ENCODE measurements around the gene ATP2C1.
"Not testable (repeated sequence)": the region's sequence is repeated elsewhere in the genome, so short reads cannot be mapped to it uniquely, and the experiment has no call there.

- TF ChIP-seq POLR2AphosphoS5 (IDR thresholded peaks at IDR 0.05; ENCODE audit: insufficient read depth in 1 of 2, low read depth in 1 of 2); CTCF (IDR thresholded peaks at IDR 0.05); POLR2A (IDR thresholded peaks at IDR 0.05): not testable (repeated sequence)
These were observed 148.5 kb downstream of the ATP2C1 start for GRCh38 chr3:131042271-131042985.
